Nephron progenitor cell (in vitro differentiated cells): ENCODE data around the gene USP35.

Experiments
- DNase-seq: peaks from one replicate; pipeline ENCODE4 v3.0.0; 2021
- H3K27ac Mint-ChIP-seq: 2 replicates; pipeline ENCODE4 v1.8.0; 2021; ENCODE audit warnings: mild to moderate bottlenecking, moderate library complexity, mixed read lengths
- H3K27me3 Mint-ChIP-seq: 2 replicates; pipeline ENCODE4 v1.8.0; 2021; ENCODE audit warnings: mild to moderate bottlenecking, low read depth, mixed read lengths; ENCODE audit not compliant: poor library complexity
- H3K36me3 Mint-ChIP-seq: 2 replicates; pipeline ENCODE4 v1.8.0; 2021; ENCODE audit warnings: low read depth, mixed read lengths
- H3K4me1 Mint-ChIP-seq: 2 replicates; pipeline ENCODE4 v1.8.0; 2021; ENCODE audit warnings: mixed read lengths
- H3K4me3 Mint-ChIP-seq: 2 replicates; pipeline ENCODE4 v1.8.0; 2021; ENCODE audit warnings: mild to moderate bottlenecking, moderate library complexity, mixed read lengths
- H3K9me3 Mint-ChIP-seq: 2 replicates; pipeline ENCODE4 v1.8.0; 2021; ENCODE audit warnings: mild to moderate bottlenecking, moderate library complexity, mixed read lengths
- TF ChIP-seq, protein P1 (sequence below): fragments of 200-600 bp; sonication (generic); IDR thresholded peaks from 2 replicates; pipeline ENCODE4 v1.5.0; 2021; ENCODE audit warnings: antibody characterized with exemption

Gene USP35, protein sequence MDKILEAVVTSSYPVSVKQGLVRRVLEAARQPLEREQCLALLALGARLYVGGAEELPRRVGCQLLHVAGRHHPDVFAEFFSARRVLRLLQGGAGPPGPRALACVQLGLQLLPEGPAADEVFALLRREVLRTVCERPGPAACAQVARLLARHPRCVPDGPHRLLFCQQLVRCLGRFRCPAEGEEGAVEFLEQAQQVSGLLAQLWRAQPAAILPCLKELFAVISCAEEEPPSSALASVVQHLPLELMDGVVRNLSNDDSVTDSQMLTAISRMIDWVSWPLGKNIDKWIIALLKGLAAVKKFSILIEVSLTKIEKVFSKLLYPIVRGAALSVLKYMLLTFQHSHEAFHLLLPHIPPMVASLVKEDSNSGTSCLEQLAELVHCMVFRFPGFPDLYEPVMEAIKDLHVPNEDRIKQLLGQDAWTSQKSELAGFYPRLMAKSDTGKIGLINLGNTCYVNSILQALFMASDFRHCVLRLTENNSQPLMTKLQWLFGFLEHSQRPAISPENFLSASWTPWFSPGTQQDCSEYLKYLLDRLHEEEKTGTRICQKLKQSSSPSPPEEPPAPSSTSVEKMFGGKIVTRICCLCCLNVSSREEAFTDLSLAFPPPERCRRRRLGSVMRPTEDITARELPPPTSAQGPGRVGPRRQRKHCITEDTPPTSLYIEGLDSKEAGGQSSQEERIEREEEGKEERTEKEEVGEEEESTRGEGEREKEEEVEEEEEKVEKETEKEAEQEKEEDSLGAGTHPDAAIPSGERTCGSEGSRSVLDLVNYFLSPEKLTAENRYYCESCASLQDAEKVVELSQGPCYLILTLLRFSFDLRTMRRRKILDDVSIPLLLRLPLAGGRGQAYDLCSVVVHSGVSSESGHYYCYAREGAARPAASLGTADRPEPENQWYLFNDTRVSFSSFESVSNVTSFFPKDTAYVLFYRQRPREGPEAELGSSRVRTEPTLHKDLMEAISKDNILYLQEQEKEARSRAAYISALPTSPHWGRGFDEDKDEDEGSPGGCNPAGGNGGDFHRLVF

DNA sequence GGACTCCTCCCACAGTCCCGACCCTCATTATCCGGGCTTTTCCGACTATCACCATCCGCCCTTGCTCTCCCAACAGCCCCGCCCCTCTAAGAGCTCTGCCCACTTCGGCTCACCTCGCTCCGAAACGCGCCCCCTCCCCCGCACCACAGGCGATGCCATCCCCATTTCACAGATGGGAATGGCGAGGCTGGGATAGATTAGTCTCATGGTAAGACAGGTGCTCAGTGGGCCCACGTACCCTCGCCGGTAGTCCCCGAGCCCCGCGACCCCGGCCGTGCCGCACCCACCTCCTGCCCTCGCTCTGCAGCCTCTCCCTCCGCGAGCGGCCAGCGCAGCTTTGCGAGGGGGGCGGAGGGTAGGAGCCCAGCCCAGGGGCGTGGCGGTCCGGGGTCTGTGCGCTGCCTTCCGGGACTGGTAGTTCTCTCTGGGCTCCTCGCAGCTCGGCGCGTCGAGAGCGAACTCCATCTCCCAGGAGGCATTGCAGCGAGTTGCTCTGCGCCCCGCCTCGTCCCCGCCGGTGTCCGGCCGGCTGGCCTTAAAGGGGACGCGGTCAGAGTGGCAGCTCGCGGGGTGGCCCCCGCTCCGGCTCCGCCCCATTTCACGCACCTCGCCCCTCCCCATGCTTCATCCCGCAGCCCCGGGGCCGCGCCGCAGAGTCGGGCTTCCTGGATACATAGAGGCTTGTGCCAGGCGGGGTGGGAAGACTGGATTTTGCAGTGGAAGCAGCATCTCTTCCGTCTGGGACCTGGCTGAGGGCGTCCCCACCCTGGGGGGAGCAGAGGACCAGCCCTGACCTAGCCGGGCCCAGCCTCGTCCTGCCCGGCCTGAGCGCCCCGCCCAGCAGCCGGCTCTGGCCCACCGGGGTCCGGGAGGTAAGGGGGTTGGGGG, at the start of gene USP35, which contains the start of gene KCTD21:
Gene USP35, plus strand, starts transcription at position 634 of the 888 bp plus-strand sequence. CDS start 7,327 bp downstream, outside the sequence.
Gene KCTD21, minus strand, starts transcription at position 341 of the 888 bp plus-strand sequence. CDS start 14,072 bp downstream, outside the sequence.
- Mint-ChIP-seq H3K27me3 (peaks cover 11% of the 10 kb centered on the region), H3K4me3 (peak within 1 kb of the TSS; percentile 95), H3K9me3 (no peaks in the 10 kb centered on the region), H3K36me3 (no peaks in the 10 kb centered on the region), H3K27ac (no peak within 1 kb of the TSS), H3K4me1 (peaks cover 51% of the 10 kb centered on the region)
- DNase-seq: peak; percentile 96
- TF ChIP-seq, protein P1, sequence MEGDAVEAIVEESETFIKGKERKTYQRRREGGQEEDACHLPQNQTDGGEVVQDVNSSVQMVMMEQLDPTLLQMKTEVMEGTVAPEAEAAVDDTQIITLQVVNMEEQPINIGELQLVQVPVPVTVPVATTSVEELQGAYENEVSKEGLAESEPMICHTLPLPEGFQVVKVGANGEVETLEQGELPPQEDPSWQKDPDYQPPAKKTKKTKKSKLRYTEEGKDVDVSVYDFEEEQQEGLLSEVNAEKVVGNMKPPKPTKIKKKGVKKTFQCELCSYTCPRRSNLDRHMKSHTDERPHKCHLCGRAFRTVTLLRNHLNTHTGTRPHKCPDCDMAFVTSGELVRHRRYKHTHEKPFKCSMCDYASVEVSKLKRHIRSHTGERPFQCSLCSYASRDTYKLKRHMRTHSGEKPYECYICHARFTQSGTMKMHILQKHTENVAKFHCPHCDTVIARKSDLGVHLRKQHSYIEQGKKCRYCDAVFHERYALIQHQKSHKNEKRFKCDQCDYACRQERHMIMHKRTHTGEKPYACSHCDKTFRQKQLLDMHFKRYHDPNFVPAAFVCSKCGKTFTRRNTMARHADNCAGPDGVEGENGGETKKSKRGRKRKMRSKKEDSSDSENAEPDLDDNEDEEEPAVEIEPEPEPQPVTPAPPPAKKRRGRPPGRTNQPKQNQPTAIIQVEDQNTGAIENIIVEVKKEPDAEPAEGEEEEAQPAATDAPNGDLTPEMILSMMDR: no peak

DNA sequence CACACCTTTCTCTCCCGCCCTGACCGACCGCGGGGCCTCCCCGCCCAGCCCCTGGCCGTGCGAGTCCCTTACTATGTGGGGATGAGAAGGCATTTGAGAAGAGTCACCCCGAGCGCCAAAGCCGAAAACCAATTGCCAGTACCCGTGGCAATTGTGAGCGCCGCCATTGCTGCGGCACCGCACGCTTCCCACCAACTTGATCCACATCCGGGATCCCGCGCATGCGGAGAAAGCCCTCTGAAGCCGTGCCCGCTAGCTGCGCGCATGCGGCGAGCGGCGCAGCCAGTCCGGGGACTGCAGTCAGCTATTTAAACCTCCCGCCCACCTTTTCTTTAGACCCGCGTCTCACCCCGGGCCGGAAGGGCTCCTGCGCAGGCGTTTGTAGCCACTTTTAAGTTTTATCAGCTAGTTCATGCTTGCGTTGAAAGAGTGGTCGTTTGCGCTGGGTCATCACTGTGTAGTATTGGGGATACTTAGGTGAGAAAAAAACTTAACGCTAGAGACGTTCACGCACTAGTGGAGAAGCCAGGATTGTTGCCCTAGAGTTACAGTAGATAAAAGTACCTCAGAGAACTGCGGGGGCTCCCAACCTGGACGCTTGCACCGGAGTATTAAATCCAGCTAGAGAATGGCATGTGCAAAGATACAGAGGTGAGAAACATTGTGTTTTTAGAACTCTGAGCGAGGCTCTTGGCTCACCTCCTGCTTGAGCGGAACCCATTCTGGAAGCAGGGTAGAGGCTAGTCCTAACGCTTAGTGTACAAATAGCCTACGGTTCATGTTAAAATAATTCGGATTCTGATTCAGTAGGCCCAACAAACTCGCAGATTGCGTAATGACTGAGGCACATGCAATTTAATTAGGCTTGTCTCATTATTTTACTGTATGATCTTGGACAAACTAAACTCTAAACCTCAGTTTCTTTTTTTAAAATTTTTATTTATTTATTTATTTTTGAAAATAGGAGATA, 49.0 kb upstream of the USP35 start, which contains the start of gene ALG8:
Gene ALG8, minus strand, starts transcription at position 205 of the 970 bp plus-strand sequence. Its CDS starts 38 bp downstream, at position 167.
- TF ChIP-seq, protein P1: no peak
- H3K36me3 Mint-ChIP-seq: peaks cover 70% of the 10 kb centered on the region
- peak within 1 kb of the TSS; percentile 94 for H3K4me3 Mint-ChIP-seq
- peaks cover 2% of the 10 kb centered on the region for H3K9me3 Mint-ChIP-seq
- H3K27ac Mint-ChIP-seq: peak within 1 kb of the TSS; percentile 96
- DNase-seq: peak; percentile 97
- H3K27me3 Mint-ChIP-seq: no peaks in the 10 kb centered on the region
- H3K4me1 Mint-ChIP-seq: peaks cover 38% of the 10 kb centered on the region

DNA sequence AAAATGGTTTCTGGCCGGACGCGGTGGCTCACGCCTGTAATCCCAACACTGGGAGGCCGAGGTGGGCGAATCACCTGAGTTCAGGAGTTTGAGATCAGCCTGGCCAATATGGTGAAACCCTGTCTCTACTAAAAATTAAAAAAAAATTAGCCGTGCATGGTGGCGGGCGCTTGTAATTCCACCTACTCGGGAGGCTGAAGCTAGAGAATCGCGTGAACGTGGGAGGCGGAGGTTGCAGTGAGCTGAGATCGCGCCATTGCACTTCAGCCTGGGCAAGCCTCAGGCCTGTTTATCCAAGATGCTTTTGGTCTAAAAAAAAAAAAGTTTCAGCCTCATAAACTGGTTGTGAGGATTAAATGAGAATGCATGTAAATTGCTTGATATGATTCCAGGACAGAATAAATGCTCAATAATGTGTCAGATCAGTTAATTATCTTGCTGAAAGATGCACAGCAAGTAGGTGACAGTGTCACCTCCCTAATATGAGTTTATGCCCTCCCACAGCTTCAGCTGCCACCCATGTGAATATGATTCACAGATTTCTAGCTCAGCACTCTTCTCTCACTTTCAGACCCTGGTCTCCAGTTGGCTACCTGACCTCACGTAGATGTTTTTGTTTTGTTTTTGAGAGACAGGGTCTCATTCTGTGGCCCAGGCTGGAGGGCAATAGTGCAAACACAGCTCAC, 48.2 kb upstream of the USP35 start:
- Mint-ChIP-seq H3K36me3 (peaks cover 62% of the 10 kb centered on the region), H3K27ac (no peak overlapping the region), H3K9me3 (no peaks in the 10 kb centered on the region), H3K4me3 (peak overlapping the region; percentile 94), H3K27me3 (no peaks in the 10 kb centered on the region), H3K4me1 (peaks cover 38% of the 10 kb centered on the region)
- TF ChIP-seq, protein P1: no peak
- DNase-seq: peak; percentile 9

DNA sequence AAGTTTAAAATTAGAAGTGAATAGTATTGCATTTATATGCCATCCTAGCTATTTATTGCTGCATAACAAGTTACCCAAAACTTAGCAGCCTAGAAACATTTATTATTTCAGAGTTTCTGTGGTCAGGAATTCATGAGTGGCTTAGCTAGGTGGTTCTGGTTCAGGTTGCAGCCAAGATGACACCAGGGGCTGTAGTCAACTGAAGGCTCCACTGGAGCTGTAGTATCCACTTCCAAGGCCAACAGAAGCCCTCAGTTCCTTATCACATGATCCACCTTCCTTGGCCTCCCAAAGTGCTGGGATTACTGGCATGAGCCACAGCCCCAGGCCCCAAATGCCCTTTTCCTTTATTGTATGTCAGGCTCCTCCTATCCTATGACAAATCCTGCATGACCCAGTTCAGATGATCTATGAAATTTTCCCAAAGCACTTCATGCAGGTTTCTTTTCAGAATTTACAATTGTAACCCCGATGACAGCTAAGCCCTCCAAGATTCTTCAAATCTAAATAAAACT, 43.2 kb upstream of the USP35 start:
- TF ChIP-seq, protein P1: no peak
- Mint-ChIP-seq H3K27ac (peak overlapping the region; percentile 91), H3K4me1 (peaks cover 14% of the 10 kb centered on the region), H3K9me3 (no peaks in the 10 kb centered on the region), H3K27me3 (no peaks in the 10 kb centered on the region), H3K4me3 (no peak overlapping the region), H3K36me3 (peaks cover 36% of the 10 kb centered on the region)
- DNase-seq: no peak
